Melanocyte of skin (primary cell): ENCODE data around the gene FDXACB1. TPM values are rescaled to one million over a fixed set of nuclear protein-coding genes. Genes with fewer than 3 reads are reported as not detected.

ENCODE experiments used
- small RNA-seq, 2 donors: library from RNA; depleted of rRNA; stranded (forward); fragments of <200 nt; gene quantifications; one replicate each; pipeline ENCODE3, GENCODE V24; 2012
- total RNA-seq, 2 donors: library from RNA; depleted of rRNA; stranded (reverse); fragments of >200 nt; gene quantifications; 2 replicates each; pipeline ENCODE4 v1.2.3, GENCODE V29; 2012

The FDXACB1 gene, protein sequence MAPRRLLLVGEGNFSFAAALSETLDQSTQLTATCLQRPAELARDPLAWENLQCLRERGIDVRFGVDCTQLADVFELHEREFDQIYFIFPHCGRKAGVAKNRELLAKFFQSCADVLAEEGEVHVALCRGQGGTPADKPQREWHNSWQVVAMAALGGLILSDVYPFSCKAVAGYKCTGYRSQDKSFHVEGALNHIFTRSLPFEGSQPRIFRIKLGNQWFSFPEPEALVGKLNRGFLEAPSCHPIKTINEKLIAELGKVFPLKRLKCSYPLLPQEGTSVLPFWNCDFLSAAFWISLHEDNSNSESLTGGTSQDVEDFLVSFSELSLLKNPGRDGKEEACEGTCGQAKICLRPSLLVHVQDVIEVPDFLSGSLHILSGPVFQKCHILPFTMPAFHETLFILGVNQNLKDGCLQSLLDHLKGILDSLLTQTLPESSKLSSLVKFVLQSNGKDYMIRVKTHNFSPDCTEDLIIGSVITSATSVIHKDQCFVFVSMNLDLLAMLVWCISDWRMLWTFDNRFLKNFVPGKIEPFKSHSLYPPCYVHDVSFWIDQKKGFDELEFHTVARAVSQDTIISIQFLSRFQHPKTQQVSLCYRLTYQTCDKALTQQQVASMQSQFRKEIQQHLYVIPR
- 1 to 10 TPM; 6.0 to 6.5 TPM for total RNA-seq

DNA sequence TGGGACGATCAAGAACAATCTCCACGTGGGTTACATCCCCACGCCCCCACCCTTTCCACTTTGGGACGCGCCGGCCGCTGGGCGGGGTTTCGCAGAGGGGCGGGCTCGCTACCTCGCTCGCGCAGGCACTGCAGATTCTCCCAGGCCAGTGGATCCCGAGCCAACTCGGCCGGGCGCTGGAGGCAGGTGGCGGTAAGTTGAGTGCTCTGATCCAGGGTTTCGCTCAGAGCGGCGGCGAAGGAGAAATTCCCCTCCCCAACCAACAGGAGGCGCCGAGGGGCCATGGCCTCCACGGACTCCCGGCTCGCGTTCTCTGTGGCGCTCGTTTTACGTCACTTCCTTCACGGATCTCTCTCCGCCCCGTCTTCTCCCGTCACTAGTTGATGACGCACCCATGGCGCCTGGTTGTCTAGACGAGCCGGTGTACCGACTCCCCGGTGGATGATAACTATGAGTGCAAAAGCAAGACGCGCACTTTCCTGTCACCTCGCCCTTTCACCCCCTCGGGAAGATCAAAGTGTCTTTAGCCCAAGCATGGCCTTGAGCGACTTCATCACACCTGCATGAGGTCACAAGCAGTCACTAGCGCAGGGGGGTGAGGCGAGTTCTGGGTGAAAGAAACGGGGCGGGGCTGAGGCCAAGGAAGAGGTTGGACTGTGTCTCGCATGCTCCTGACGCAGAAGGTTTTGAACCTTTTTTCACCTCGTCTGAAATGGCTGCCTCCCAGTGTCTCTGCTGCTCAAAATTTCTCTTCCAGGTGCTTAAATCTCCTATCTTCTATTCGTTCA is at the start of gene FDXACB1, which contains the start of gene CFAP68:
Gene FDXACB1, minus strand, starts transcription at position 317 of the 788 bp plus-strand sequence. Its CDS starts 33 bp downstream, at position 284.
Gene CFAP68, plus strand, starts transcription at position 693 of the 788 bp plus-strand sequence. Its CDS starts 20 bp downstream, at position 713.

DNA sequence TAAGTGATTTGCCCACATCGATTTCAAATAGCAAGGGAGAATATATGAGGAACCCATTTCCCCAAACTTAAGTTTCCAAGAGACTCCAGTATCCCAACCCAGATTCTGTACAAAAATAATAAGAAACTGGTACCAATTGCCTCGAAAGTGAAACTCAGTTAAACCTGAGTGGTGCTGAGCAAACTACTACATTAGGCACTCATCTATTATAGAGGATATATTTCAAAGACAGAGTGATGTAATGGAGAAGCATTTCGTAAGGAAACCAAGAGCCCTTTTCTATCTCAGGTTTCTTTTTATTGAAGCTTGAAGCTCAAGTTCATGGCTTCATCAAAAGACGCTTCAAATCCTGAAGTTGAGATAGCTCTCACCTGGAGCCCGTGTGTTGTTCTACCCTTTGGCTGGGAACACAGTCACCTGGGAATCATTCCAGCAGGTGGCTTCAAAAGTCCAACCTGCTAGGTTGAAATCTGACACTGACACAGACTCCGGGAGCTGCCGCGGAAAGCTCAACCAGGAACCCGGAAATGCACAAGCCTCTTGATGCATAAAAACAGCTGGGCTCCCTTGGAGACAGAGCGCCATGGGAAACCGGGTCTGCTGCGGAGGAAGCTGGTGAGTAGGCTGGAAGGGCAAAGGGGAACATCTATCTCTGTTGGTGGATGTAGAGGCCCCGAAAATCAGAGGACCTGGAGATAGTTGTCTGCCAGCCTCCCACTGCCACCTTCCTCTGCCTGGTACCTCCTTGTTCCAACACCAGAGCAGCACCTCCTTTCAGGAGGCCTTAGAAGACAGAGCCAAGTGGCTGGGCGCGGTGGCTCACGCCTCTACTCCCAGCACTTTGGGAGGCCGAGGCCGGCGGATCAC is 39.7 kb upstream of the FDXACB1 start, which contains the start of gene C11orf52:
Gene C11orf52, plus strand, starts transcription at position 524 of the 867 bp plus-strand sequence. Its CDS starts 60 bp downstream, at position 584.

DNA sequence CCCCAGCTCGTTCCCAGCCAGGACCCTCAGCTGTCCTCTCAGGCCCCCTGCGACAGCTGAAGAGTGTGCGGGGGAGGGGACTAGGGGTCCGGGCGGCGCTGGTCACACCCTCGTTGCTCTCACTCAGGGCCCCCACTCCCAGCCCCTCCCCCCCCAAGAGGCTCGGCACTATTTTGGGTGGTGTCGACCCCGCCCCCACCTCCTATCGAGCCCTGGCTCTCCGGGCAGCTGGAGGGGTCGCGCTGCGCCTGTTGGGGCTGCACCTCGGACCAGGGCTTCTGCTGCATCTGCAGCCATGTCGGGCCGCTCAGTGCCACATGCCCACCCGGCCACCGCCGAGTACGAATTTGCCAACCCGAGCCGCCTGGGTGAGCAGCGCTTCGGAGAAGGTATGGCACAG is 33.6 kb upstream of the FDXACB1 start, which contains the start of gene HSPB2:
Gene HSPB2, plus strand, starts transcription at position 200 of the 400 bp plus-strand sequence. Its CDS starts 96 bp downstream, at position 296.

GRCh38 chr11:111911563-111912401 is 32.8 kb upstream of the FDXACB1 start, which contains the start of gene CRYAB:
CRYAB (minus strand) TSS chr11:111911770; CDS start chr11:111911724, 46 bp downstream.

GRCh38 chr11:111870886-111871692 is 7.9 kb downstream of the FDXACB1 start, which contains the start of gene ALG9:
ALG9 (minus strand) TSS chr11:111871581; CDS start chr11:111871482, 99 bp downstream.

Small RNAs within 50 kb of the gene (small RNA-seq; reads per million reads assigned to genes)
- 0 reads per million in 2 donors for gene C11orf52
- gene GNG5P3: 0 reads per million in 2 donors
- 0 reads per million in 2 donors for gene RNA5SP351
- gene RPL37AP8: 0 to 0.04 reads per million in 2 donors

Other genes starting within 250 kb of the FDXACB1 start
- gene PPP2R1B, start 112.8 kb downstream of the FDXACB1 start, total RNA-seq: 10 to 100 TPM; 21.0 to 35.3 TPM
- gene ALG9, start 7.6 kb downstream of the FDXACB1 start, total RNA-seq: 10 to 100 TPM; 38.5 to 44.6 TPM
- 10 to 100 TPM; 13.3 to 29.9 TPM for gene CFAP68, start 376 bp upstream of the FDXACB1 start, total RNA-seq
- gene CRYAB, start 32.6 kb upstream of the FDXACB1 start, total RNA-seq: 10 to 100 TPM; 63.3 to 92.9 TPM
- gene HSPB2, start 33.6 kb upstream of the FDXACB1 start, total RNA-seq: 1 to 10 TPM in 1 of 2 donors, under 1 TPM in 1; 1.00 to 3.1 TPM
- 1 to 10 TPM in 1 of 2 donors, under 1 TPM in 1; under 0.01 to 1.4 TPM for gene C11orf52, start 39.7 kb upstream of the FDXACB1 start, total RNA-seq
- 10 to 100 TPM; 11.7 TPM for gene DIXDC1, start 58.2 kb upstream of the FDXACB1 start, total RNA-seq
- gene DLAT, start 146.2 kb upstream of the FDXACB1 start, total RNA-seq: 10 to 100 TPM; 60.6 to 83.9 TPM
- gene PIH1D2, start 194.9 kb upstream of the FDXACB1 start, total RNA-seq: 1 to 10 TPM; 1.3 to 3.4 TPM
- 10 to 100 TPM; 18.3 to 22.0 TPM for gene NKAPD1, start 195.1 kb upstream of the FDXACB1 start, total RNA-seq
- 10 to 100 TPM; 68.5 to 99.9 TPM for gene TIMM8B, start 207.6 kb upstream of the FDXACB1 start, total RNA-seq
- 100 to 1,000 TPM; 141 to 148 TPM for gene SDHD, start 207.7 kb upstream of the FDXACB1 start, total RNA-seq